Hepatic stellate cell (primary cell): Measurements from ENCODE around the gene FANCL.
A peak's percentile ranks its signal among the peaks of the same experiment; 100 is the strongest.
"Not testable (repeated sequence)": the region's sequence is repeated elsewhere in the genome, so short reads cannot be mapped to it uniquely, and the experiment has no call there.

Experiments used
- DNase-seq: peaks from one replicate; pipeline ENCODE4 v3.0.0; 2011; ENCODE audit warnings: low spot score

The FANCL gene

DNA sequence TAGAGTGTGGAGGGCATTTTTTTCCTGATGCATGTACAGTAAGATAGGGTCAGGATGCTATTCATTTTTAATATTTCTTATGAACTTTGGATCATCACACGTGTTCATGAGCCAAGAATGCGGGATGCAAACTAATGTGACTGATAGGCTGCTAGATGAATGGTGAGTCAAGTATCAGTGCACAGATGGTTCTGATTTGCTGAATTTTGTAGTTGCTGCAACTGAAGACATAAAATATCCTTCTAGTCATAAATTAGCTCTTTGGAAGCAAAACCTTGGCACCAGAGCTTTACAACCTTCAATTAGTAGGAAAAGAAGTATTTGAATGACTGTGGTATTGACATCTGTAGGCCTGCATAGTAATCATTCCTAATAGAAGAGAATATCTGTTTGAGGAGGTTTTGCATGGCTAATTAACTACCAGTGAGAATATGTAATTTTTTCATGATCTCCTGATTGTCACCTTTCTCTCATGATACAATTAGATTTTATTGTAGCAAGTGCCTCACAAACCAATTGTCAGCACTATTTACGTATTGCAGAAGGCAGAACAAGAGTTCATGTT, 100.5 kb downstream of the FANCL start:
- DNase-seq, result no peak

GRCh38 chr2:58138396-58139030, 102.6 kb downstream of the FANCL start:
- no peak for DNase-seq

DNA sequence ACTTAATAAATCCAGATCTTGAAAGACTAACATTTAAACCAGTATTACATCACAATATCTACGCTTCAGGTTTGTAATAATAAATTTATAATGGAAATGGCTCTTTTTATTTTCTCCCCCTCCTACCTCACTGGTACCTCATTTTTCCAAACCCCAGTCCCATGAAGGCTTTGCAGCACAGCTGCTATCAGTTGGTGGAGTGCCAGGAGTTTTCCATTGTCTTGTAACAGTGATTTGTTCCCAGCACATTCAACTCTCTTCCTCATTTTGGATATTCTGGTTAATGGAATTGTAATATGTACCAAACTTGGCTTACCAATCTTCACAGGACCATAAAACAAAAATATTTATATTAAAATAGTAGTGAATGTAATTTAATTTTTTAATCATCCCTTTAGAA, 103.3 kb downstream of the FANCL start:
- DNase-seq, result no peak

DNA sequence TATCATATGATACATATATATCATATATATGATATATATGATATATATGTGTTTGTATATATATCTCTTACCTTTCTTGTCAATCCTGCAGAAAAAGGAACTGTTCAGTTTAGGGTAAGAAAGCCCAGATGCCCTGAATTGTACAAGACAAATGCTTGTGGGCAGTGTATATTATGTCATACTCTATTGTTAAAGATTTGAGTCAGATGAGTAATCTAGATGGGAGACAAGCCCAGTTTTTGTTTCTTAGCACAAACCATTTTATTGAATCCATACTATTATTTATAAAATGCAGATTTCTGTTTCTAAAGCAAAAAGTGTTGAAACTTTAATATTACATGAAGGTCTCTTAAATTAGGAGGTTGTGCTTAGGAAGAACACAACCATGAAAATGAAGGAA, 103.9 kb downstream of the FANCL start:
- no peak for DNase-seq

DNA sequence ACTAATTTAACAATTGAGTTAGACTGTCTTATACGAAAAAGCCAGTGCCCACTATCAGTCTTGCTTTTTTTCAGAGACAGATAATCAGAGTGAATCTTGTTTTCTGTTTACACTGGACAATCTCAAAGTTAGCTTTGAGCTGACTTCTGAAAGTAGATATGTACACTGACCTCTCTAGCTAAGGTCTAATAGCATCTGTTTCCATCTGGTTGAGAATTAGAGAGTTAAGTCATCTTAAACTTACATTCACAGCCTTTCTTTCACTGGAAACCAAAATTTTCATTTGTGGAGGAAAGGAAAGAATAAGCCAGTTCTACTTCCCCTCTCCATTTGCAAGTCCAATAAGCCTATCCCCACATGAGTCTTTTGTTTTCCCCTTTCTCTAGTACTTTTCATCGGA, 105.3 kb downstream of the FANCL start:
- no peak for DNase-seq

DNA sequence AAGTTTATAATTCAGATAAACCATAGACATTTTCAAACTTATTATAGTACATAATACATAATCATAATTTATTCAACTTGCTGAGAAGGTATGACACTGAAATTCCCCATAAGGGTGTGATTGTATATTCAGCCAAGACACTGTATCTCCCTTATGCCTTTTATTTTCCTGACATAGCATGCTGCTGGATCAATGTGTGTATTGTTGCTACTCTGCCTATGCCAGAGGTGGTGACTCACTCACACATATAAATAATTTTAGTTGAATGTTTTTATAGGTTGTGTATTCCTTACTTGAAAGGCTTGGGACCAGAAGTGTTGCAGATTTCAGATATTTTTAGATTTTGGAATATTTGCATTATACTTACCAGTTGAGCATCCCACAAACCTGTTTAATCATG, 107.7 kb downstream of the FANCL start:
- DNase-seq, result no peak

GRCh38 chr2:58131191-58132011, 109.7 kb downstream of the FANCL start:
- peak; percentile 7 for DNase-seq

- DNase-seq, result no peak
Observed at GRCh38 chr2:58130238-58130637, 110.9 kb downstream of the FANCL start.

- no peak for DNase-seq
Observed at GRCh38 chr2:58127111-58127510, 114.0 kb downstream of the FANCL start.

DNA sequence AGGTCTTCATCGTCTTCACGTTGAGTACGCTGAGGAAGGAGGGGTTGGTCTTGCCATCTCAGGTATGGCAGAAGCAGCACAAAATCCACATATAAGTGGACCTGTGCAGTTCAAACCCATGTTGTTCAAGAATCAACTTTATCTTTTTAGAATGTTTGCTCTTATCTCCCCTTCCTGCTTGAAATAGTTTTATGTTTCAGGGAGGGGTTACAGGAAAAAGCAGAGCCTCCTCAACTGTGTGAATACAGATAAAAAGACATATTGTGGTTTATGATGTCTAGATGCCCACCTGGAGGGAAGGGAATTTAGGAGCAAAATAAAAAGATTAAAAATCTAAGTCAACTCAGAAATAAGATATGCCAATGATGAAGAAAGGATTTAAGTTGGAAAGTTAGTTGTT, 118.6 kb downstream of the FANCL start:
- DNase-seq, result no peak

GRCh38 chr2:58122040-58122439, 119.1 kb downstream of the FANCL start:
- DNase-seq, result no peak

DNA sequence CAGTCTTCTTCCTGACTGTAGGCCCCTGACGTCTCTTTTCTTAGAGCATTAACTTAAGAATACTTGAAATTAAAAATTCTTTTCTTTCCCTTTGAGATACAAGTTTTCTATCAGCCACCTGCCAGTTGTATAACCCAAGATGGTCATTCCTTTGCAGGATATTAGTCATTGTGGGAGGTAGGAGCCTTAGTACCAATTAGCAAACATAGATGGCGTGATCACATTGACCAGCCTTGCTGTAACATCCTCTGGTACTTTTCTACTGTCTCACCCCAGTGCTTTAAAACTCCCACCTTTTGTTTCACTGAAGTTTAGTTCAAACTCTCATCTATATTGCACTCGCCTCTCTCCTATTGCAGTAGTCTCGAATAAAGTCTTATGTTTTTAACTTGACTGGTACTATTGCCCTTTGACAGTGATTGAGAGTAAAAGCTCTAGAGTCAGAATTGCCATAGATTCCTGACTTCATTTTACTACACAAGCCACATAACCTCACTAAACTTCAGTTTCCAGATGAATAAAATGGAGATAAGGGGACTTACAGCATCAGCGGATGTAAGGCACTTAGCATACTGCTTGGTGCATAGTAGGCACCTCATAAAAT, 120.4 kb downstream of the FANCL start:
- no peak for DNase-seq

DNA sequence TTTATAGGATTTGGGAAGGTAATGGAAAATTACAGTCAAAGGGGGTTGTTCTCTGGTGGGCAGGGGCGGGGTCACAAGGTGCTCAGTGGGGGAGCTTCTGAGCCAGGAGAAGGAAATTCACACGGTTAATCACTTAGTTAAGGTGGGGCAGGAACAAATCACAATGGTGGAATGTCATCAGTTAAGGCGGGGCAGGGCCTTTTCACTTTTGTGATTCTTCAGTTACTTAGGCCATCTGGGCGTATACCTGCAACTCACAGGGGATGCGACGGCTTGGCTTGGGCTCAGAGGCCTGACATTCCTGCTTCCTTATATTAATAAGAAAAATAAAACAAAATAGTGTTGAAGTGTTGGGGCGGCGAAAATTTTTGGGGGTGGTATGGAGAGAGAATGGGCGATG, 127.6 kb downstream of the FANCL start:
- not testable (repeated sequence) for DNase-seq

DNA sequence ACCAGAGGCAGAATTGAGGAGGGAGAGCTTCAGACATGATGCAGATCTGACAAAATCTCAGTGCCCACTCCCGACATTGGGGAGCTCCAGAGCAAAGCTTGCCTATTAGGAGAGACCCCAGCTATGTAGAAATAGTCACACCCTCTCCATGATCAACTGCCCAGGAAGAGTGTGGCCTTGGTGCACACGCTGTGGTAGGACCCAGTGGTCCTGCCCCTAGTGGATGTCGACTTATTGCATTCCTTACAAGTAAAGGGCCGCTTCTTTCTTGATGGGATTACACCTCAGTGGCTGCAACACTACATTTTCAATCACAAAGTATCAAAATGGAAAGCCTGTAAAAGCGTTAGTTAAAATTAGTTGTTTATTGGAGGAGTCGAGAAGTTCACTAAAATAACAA, 130.4 kb downstream of the FANCL start:
- no peak for DNase-seq

DNA sequence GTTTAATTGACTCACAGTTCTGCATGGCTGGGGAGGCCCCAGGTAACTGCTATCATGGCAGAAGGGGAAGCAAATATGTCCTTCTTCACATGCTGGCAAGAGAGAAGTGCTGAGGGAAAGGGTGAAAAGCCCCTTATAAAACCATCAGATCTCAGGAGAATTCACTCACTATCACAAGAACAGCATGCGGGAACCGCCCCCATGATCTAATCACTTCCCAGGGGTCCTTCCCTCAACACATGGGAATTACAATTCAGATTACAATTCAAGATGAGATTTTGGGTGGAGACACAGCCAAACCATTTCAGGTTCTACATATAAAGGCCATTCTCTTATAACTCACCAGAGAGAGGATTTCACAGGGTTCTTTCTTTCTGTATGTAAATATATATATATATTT, 131.6 kb downstream of the FANCL start:
- DNase-seq, result no peak
